Fibroblast of the aortic adventitia (primary cell): ENCODE results near the gene SCAP. TPM values are rescaled to one million over a fixed set of nuclear protein-coding genes. Genes with fewer than 3 reads are reported as not detected.
A peak's percentile ranks its signal among the peaks of the same experiment; 100 is the strongest.

ENCODE experiments used
- DNase-seq: peaks from one replicate; pipeline ENCODE4 v3.0.0-alpha.2; 2010; ENCODE audit warnings: low read depth
- H3K4me3 ChIP-seq: 2 replicates; pipeline ENCODE4 v1.5.1; 2011; ENCODE audit warnings: low read depth, mild to moderate bottlenecking, control low read depth, low read length, moderate library complexity
- CTCF ChIP-seq: IDR thresholded peaks from 2 replicates; pipeline ENCODE4 v1.5.1; 2011; ENCODE audit warnings: mild to moderate bottlenecking, low read length, control low read depth, inconsistent platforms; ENCODE audit not compliant: insufficient read depth
- total RNA-seq: library from RNA; depleted of rRNA; stranded (reverse); fragments of >200 nt; gene quantifications from 2 replicates; pipeline ENCODE4 v1.2.3, GENCODE V29; 2012; ENCODE audit warnings: low replicate concordance

SCAP gene
- total RNA-seq, 1 donor, result 47.7 TPM

GRCh38 chr3:47381317-47382157 lies 94.2 kb downstream of the SCAP start:
- peak overlapping the region; percentile 95 for H3K4me3 ChIP-seq
- DNase-seq, result peak; percentile 78
- TF ChIP-seq CTCF, result no peak

- TF ChIP-seq CTCF, result no peak
These were observed 95.0 kb downstream of the SCAP start, which contains the start of gene PTPN23 for GRCh38 chr3:47380601-47381316. PTPN23 (plus strand) TSS chr3:47381021; CDS start chr3:47381097, 76 bp downstream.

GRCh38 chr3:47380026-47380600 lies 95.6 kb downstream of the SCAP start:
- no peak for DNase-seq
- TF ChIP-seq CTCF, result no peak

More at GRCh38 chr3:47380601-47381316, 95.0 kb downstream of the SCAP start, which contains the start of gene PTPN23:
- peak within 1 kb of the TSS; percentile 95 for H3K4me3 ChIP-seq
- peak; percentile 99 for DNase-seq

GRCh38 chr3:47379411-47379899 lies 96.3 kb downstream of the SCAP start:
- no peak for DNase-seq
- TF ChIP-seq CTCF, result no peak
- H3K4me3 ChIP-seq, result peak overlapping the region; percentile 95

More at GRCh38 chr3:47380026-47380600, 95.6 kb downstream of the SCAP start:
- peak overlapping the region; percentile 95 for H3K4me3 ChIP-seq

GRCh38 chr3:47378869-47379268 lies 96.9 kb downstream of the SCAP start:
- TF ChIP-seq CTCF, result no peak
- DNase-seq, result no peak
- no peak overlapping the region for H3K4me3 ChIP-seq

GRCh38 chr3:47377186-47377585 lies 98.6 kb downstream of the SCAP start:
- no peak overlapping the region for H3K4me3 ChIP-seq
- no peak for DNase-seq
- TF ChIP-seq CTCF, result no peak
